HL-60 (cell line): ENCODE data around the gene NFATC1.

ENCODE experiments used
- DNase-seq, 2 experiments: peaks; one replicate each; pipeline ENCODE4 v3.0.0-alpha.2; 2010 to 2020; ENCODE audit warnings: low read depth in 1 of 2, low spot score in 1 of 2
- H3K27ac ChIP-seq: fragments of 250-450 bp; sonication (Bioruptor Pico); replicated peaks from 2 replicates; pipeline ENCODE4 v1.5.1; 2020; ENCODE audit warnings: mild to moderate bottlenecking, moderate library complexity
- H3K27me3 ChIP-seq: fragments of 250-450 bp; sonication (Bioruptor Pico); 2 replicates; pipeline ENCODE4 v1.5.1; 2021; ENCODE audit warnings: mild to moderate bottlenecking, moderate library complexity; ENCODE audit not compliant: insufficient read depth, poor library complexity, severe bottlenecking
- H3K4me3 ChIP-seq: replicated peaks from 2 replicates; pipeline ENCODE4 v1.5.1; 2011; ENCODE audit warnings: mild to moderate bottlenecking, control low read depth, low read length; ENCODE audit not compliant: insufficient read depth
- GABPA ChIP-seq: IDR thresholded peaks from 2 replicates; pipeline ENCODE4 v1.6.1; 2012; ENCODE audit warnings: low read depth
- POLR2AphosphoS5 ChIP-seq: IDR thresholded peaks from 2 replicates; pipeline ENCODE4 v1.6.1; 2012; ENCODE audit warnings: low read depth
- SPI1 ChIP-seq: IDR thresholded peaks from 2 replicates; pipeline ENCODE4 v1.6.1; 2012; ENCODE audit warnings: low read depth, mild to moderate bottlenecking, borderline replicate concordance
- TF ChIP-seq, protein P1 (sequence below): IDR thresholded peaks from one replicate; pipeline ENCODE4 v1.5.1; 2011; ENCODE audit warnings: low read length, control low read depth, inconsistent platforms; ENCODE audit not compliant: insufficient read depth
- TF ChIP-seq, protein P2 (sequence below): IDR thresholded peaks from 2 replicates; pipeline ENCODE4 v1.6.1; 2012; ENCODE audit warnings: low read depth; ENCODE audit not compliant: insufficient replicate concordance

Gene NFATC1

DNA sequence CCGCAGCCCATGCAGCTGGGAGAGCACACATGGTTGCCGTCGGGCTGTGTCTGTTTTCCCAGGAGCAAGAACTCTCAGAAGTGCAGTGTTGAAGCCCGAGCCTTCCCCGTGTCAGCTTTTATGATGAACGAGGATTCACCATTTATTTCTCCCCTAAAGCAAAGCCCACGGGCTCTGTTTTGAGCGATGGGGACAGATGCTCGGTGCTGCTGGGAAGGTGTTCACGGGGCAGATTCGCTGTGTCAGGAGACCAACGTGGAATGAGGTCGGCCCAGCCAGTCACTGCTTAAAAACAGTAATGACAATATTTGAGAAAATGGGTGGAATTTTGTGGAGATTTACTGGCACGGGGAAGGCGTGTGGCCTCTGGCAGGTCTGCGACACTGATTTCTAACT lies 43.9 kb downstream of the NFATC1 start:
- TF ChIP-seq POLR2AphosphoS5, result no peak
- TF ChIP-seq, protein P1, sequence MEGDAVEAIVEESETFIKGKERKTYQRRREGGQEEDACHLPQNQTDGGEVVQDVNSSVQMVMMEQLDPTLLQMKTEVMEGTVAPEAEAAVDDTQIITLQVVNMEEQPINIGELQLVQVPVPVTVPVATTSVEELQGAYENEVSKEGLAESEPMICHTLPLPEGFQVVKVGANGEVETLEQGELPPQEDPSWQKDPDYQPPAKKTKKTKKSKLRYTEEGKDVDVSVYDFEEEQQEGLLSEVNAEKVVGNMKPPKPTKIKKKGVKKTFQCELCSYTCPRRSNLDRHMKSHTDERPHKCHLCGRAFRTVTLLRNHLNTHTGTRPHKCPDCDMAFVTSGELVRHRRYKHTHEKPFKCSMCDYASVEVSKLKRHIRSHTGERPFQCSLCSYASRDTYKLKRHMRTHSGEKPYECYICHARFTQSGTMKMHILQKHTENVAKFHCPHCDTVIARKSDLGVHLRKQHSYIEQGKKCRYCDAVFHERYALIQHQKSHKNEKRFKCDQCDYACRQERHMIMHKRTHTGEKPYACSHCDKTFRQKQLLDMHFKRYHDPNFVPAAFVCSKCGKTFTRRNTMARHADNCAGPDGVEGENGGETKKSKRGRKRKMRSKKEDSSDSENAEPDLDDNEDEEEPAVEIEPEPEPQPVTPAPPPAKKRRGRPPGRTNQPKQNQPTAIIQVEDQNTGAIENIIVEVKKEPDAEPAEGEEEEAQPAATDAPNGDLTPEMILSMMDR, result no peak
- TF ChIP-seq, protein P2, sequence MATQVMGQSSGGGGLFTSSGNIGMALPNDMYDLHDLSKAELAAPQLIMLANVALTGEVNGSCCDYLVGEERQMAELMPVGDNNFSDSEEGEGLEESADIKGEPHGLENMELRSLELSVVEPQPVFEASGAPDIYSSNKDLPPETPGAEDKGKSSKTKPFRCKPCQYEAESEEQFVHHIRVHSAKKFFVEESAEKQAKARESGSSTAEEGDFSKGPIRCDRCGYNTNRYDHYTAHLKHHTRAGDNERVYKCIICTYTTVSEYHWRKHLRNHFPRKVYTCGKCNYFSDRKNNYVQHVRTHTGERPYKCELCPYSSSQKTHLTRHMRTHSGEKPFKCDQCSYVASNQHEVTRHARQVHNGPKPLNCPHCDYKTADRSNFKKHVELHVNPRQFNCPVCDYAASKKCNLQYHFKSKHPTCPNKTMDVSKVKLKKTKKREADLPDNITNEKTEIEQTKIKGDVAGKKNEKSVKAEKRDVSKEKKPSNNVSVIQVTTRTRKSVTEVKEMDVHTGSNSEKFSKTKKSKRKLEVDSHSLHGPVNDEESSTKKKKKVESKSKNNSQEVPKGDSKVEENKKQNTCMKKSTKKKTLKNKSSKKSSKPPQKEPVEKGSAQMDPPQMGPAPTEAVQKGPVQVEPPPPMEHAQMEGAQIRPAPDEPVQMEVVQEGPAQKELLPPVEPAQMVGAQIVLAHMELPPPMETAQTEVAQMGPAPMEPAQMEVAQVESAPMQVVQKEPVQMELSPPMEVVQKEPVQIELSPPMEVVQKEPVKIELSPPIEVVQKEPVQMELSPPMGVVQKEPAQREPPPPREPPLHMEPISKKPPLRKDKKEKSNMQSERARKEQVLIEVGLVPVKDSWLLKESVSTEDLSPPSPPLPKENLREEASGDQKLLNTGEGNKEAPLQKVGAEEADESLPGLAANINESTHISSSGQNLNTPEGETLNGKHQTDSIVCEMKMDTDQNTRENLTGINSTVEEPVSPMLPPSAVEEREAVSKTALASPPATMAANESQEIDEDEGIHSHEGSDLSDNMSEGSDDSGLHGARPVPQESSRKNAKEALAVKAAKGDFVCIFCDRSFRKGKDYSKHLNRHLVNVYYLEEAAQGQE, result no peak
- no peak for TF ChIP-seq SPI1
- TF ChIP-seq GABPA, result no peak
- Histone ChIP-seq H3K4me3 (no peak overlapping the region), H3K27me3 (no peaks in the 10 kb centered on the region), H3K27ac (no peak overlapping the region)
- DNase-seq, result no peak

DNA sequence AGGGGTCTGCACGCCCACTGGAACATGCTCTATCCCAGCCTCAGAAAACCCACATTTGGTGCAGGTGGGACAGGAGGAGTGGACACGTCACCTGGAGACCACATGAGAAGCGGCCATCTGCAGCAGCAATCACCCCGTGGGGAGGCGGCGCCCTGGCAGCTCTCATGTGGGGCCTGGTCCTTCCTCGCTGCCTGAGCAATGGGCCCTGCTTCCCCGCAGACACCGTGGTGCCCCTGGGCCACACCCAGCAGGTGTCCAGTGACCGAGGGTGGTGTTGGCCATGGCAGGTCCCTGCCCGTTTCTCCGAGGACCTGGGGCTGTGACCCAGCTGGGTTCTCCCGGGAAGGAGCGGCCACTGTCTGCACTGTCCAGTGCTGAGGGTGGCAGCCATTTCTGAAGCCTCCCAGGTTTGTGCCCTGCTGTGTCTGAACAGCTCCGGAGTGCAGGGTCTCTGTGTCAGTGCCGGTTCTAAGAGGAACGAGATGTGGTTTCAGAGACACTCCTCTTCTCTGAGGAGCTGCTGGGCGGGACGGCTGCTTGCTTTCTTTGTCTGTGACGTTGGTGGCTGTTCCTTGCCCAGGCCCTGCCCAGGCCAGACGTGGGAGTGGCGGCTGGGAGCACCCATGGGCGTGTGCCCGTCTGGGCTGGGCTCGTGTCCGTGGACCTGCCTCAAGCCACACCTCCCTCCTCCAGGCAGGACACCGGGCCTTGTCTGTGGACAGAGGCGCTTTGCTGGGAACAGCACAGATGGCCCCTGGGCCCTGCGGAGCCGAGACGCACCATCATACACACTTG lies 44.8 kb downstream of the NFATC1 start:
- no peak for DNase-seq
- Histone ChIP-seq H3K4me3 (no peak overlapping the region), H3K27ac (no peak overlapping the region), H3K27me3 (no peaks in the 10 kb centered on the region)
- TF ChIP-seq POLR2AphosphoS5 (no peak), SPI1 (no peak), GABPA (no peak)
- TF ChIP-seq, protein P2, result no peak
- TF ChIP-seq, protein P1, result no peak

DNA sequence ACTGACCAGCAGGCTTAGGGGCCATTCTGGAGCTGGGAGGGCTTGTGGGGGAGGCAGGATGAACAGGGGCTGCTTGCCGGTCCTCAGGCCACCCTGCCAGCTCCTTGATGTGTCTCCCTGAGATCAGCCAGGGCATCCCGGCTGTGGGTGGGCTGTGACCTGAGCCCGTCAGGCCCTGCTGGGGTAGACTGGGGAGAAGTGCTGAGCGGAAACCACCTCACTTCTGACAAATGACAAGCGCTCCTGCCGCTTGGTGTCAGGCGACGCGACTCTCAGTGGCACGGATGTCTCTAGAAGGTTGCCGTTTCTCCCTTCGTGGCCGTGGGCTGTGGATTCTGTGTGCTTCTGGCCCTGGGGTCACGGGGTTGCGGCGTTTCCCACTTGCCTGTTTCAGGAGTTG lies 45.7 kb downstream of the NFATC1 start:
- Histone ChIP-seq H3K27ac (no peak overlapping the region), H3K4me3 (no peak overlapping the region), H3K27me3 (no peaks in the 10 kb centered on the region)
- DNase-seq, result no peak
- TF ChIP-seq SPI1 (no peak), POLR2AphosphoS5 (no peak), GABPA (no peak)
- TF ChIP-seq, protein P1, result no peak
- TF ChIP-seq, protein P2, result no peak
